ENCODE measurements around the gene ZDHHC19. TPM values are rescaled to one million over a fixed set of nuclear protein-coding genes. Genes with fewer than 3 reads are reported as not detected.
"Not testable (repeated sequence)": the region's sequence is repeated elsewhere in the genome, so short reads cannot be mapped to it uniquely, and the experiment has no call there.

ZDHHC19 gene
- total RNA-seq, 1 experiment from 2014 or later, result not detected

- not testable (repeated sequence) for H3K9ac ChIP-seq (ENCODE audit: low read length); H3K79me2 ChIP-seq (ENCODE audit: low read length); H3K27ac ChIP-seq (ENCODE audit: low read length); H3K36me3 ChIP-seq (ENCODE audit: insufficient read depth, low read length); H3K4me2 ChIP-seq (ENCODE audit: low read depth, low read length, poor library complexity, severe bottlenecking); H2AFZ ChIP-seq (ENCODE audit: low read length); H3K4me1 ChIP-seq (ENCODE audit: low read length); H3K27me3 ChIP-seq (ENCODE audit: low read length); H3K4me3 ChIP-seq (ENCODE audit: low read length); H3K9me2 ChIP-seq (replicated peaks; ENCODE audit: insufficient read depth, low read length); DNase-seq; H3K9me3 ChIP-seq (ENCODE audit: low read length); H4K20me1 ChIP-seq (ENCODE audit: insufficient read depth, low read depth, low read length)
Observed at GRCh38 chr3:196209944-196210672, 1.1 kb downstream of the ZDHHC19 start.

GRCh38 chr3:196208942-196209695 lies 2.1 kb downstream of the ZDHHC19 start:
- no peaks in the 10 kb centered on the region for H3K27me3 ChIP-seq (ENCODE audit: low read length)
- H2AFZ ChIP-seq (ENCODE audit: low read length), result no peak overlapping the region
- H3K36me3 ChIP-seq (ENCODE audit: insufficient read depth, low read length), result no peaks in the 10 kb centered on the region
- H3K27ac ChIP-seq (ENCODE audit: low read length), result no peak overlapping the region
- no peaks in the 10 kb centered on the region for H3K79me2 ChIP-seq (ENCODE audit: low read length)
- no peaks in the 10 kb centered on the region for H4K20me1 ChIP-seq (ENCODE audit: insufficient read depth, low read depth, low read length)
- H3K4me3 ChIP-seq (ENCODE audit: low read length), result no peak overlapping the region
- no peaks in the 10 kb centered on the region for H3K9me2 ChIP-seq (replicated peaks; ENCODE audit: insufficient read depth, low read length)
- no peaks in the 10 kb centered on the region for H3K9me3 ChIP-seq (ENCODE audit: low read length)
- H3K4me2 ChIP-seq (ENCODE audit: low read depth, low read length, poor library complexity, severe bottlenecking), result no peak overlapping the region
- no peak overlapping the region for H3K9ac ChIP-seq (ENCODE audit: low read length)
- no peak for DNase-seq
- no peaks in the 10 kb centered on the region for H3K4me1 ChIP-seq (ENCODE audit: low read length)

- H3K9me3 ChIP-seq (ENCODE audit: low read length), result no peaks in the 10 kb centered on the region
Observed at GRCh38 chr3:196207833-196208607, 3.2 kb downstream of the ZDHHC19 start.

GRCh38 chr3:196207159-196207832 lies 3.9 kb downstream of the ZDHHC19 start:
- no peaks in the 10 kb centered on the region for H3K36me3 ChIP-seq (ENCODE audit: insufficient read depth, low read length)
- no peaks in the 10 kb centered on the region for H3K79me2 ChIP-seq (ENCODE audit: low read length)
- no peak overlapping the region for H3K27ac ChIP-seq (ENCODE audit: low read length)
- H3K4me1 ChIP-seq (ENCODE audit: low read length), result no peaks in the 10 kb centered on the region
- no peaks in the 10 kb centered on the region for H3K9me2 ChIP-seq (replicated peaks; ENCODE audit: insufficient read depth, low read length)
- no peak overlapping the region for H2AFZ ChIP-seq (ENCODE audit: low read length)
- H3K27me3 ChIP-seq (ENCODE audit: low read length), result no peaks in the 10 kb centered on the region
- H3K4me3 ChIP-seq (ENCODE audit: low read length), result no peak overlapping the region
- DNase-seq, result no peak
- H3K4me2 ChIP-seq (ENCODE audit: low read depth, low read length, poor library complexity, severe bottlenecking), result no peak overlapping the region
- H4K20me1 ChIP-seq (ENCODE audit: insufficient read depth, low read depth, low read length), result no peaks in the 10 kb centered on the region
- no peaks in the 10 kb centered on the region for H3K9me3 ChIP-seq (ENCODE audit: low read length)
- H3K9ac ChIP-seq (ENCODE audit: low read length), result no peak overlapping the region

More at GRCh38 chr3:196207833-196208607, 3.2 kb downstream of the ZDHHC19 start:
- DNase-seq, result peak; percentile 57
- H3K79me2 ChIP-seq (ENCODE audit: low read length), result no peaks in the 10 kb centered on the region
- H3K4me1 ChIP-seq (ENCODE audit: low read length), result no peaks in the 10 kb centered on the region
- no peak overlapping the region for H3K4me3 ChIP-seq (ENCODE audit: low read length)
- no peaks in the 10 kb centered on the region for H4K20me1 ChIP-seq (ENCODE audit: insufficient read depth, low read depth, low read length)
- H3K9me2 ChIP-seq (replicated peaks; ENCODE audit: insufficient read depth, low read length), result no peaks in the 10 kb centered on the region
- no peak overlapping the region for H3K9ac ChIP-seq (ENCODE audit: low read length)
- H3K27me3 ChIP-seq (ENCODE audit: low read length), result no peaks in the 10 kb centered on the region
- H2AFZ ChIP-seq (ENCODE audit: low read length), result no peak overlapping the region
- H3K36me3 ChIP-seq (ENCODE audit: insufficient read depth, low read length), result no peaks in the 10 kb centered on the region
- no peak overlapping the region for H3K27ac ChIP-seq (ENCODE audit: low read length)
- no peak overlapping the region for H3K4me2 ChIP-seq (ENCODE audit: low read depth, low read length, poor library complexity, severe bottlenecking)

DNA sequence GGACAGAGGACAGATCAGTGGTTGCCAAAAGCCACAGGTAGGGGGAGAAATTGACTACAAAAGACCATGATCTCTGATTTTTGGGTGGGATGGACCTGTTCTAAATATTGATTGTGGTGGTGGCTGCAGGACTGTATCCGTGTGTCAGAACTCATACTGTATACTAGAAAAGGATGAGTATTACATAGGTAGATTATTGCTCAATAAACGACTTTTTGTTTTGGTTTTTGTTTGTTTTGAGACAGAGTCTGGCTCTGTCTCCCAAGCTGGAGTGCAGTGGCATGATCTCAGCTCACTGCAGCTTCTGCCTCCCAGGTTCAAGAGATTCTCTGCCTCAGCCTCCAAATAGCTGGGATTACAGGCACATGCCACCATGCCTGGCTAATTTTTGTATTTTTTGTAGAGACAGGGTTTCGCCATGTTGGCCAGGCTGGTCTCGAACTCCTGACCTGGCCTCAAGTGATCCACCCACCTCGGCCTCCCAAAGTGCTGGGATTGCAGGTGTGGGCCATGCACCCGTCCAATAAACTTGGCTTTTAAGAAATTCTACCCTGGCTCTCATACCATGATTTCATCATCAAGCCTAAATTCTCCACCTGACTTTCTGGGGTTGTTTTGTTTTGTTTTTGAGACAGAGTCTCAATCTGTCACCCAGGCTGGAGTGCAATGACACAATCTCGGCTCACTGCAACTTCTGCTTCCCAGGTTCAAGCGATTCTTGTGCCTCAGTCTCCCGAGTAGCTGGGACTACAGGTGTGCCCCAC lies 5.6 kb downstream of the ZDHHC19 start:
- not testable (repeated sequence) for H3K9me3 ChIP-seq (ENCODE audit: low read length); H3K36me3 ChIP-seq (ENCODE audit: insufficient read depth, low read length); H2AFZ ChIP-seq (ENCODE audit: low read length); H3K4me3 ChIP-seq (ENCODE audit: low read length); H3K4me1 ChIP-seq (ENCODE audit: low read length); H3K79me2 ChIP-seq (ENCODE audit: low read length); H3K9ac ChIP-seq (ENCODE audit: low read length); H3K4me2 ChIP-seq (ENCODE audit: low read depth, low read length, poor library complexity, severe bottlenecking); H4K20me1 ChIP-seq (ENCODE audit: insufficient read depth, low read depth, low read length); DNase-seq; H3K9me2 ChIP-seq (replicated peaks; ENCODE audit: insufficient read depth, low read length); H3K27me3 ChIP-seq (ENCODE audit: low read length); H3K27ac ChIP-seq (ENCODE audit: low read length)

DNA sequence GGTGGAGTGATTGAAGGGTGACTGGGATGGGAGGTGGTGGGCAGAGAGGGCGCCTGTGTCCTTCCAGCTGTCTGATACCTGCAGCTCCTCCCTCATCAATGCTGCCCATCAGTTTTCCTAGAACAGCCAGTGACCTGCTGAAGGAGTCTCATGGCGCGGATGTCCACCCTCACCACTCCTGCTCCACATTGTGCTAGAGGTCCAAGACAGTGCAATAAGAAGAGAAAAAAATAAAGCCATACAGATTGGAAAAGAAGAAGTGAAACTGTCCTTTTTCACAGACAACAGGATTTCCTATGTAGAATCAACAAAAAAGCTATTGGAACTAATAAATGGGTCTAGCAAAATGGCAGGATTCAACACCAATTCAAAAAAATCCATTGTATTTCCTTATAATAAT lies 7.4 kb downstream of the ZDHHC19 start:
- peak; percentile 60 for DNase-seq
- no peak overlapping the region for H2AFZ ChIP-seq (ENCODE audit: low read length)
- H3K4me2 ChIP-seq (ENCODE audit: low read depth, low read length, poor library complexity, severe bottlenecking), result no peak overlapping the region
- H3K27me3 ChIP-seq (ENCODE audit: low read length), result no peaks in the 10 kb centered on the region; the same call in 1 of the 2 replicates
- no peaks in the 10 kb centered on the region for H3K36me3 ChIP-seq (ENCODE audit: insufficient read depth, low read length)
- no peaks in the 10 kb centered on the region for H3K9me3 ChIP-seq (ENCODE audit: low read length)
- no peak overlapping the region for H3K4me3 ChIP-seq (ENCODE audit: low read length)
- no peaks in the 10 kb centered on the region for H3K4me1 ChIP-seq (ENCODE audit: low read length)
- no peaks in the 10 kb centered on the region for H3K9me2 ChIP-seq (replicated peaks; ENCODE audit: insufficient read depth, low read length)
- H3K9ac ChIP-seq (ENCODE audit: low read length), result no peak overlapping the region
- H3K79me2 ChIP-seq (ENCODE audit: low read length), result no peaks in the 10 kb centered on the region
- no peaks in the 10 kb centered on the region for H4K20me1 ChIP-seq (ENCODE audit: insufficient read depth, low read depth, low read length)
- H3K27ac ChIP-seq (ENCODE audit: low read length), result no peak overlapping the region

- Histone ChIP-seq H4K20me1 (ENCODE audit: insufficient read depth, low read depth, low read length) (no peaks in the 10 kb centered on the region), H3K4me1 (ENCODE audit: low read length) (no peaks in the 10 kb centered on the region), H3K9me3 (ENCODE audit: low read length) (no peaks in the 10 kb centered on the region), H3K27ac (ENCODE audit: low read length) (no peak overlapping the region), H3K36me3 (ENCODE audit: insufficient read depth, low read length) (no peaks in the 10 kb centered on the region), H3K9me2 (replicated peaks; ENCODE audit: insufficient read depth, low read length) (no peaks in the 10 kb centered on the region), H3K27me3 (ENCODE audit: low read length) (no peaks in the 10 kb centered on the region; the same call in 1 of the 2 replicates), H3K4me3 (ENCODE audit: low read length) (no peak overlapping the region), H3K4me2 (ENCODE audit: low read depth, low read length, poor library complexity, severe bottlenecking) (no peak overlapping the region), H2AFZ (ENCODE audit: low read length) (no peak overlapping the region), H3K79me2 (ENCODE audit: low read length) (no peaks in the 10 kb centered on the region), H3K9ac (ENCODE audit: low read length) (no peak overlapping the region)
- no peak for DNase-seq
Observed at GRCh38 chr3:196202516-196202970, 8.7 kb downstream of the ZDHHC19 start.
